Epithelial cell of proximal tubule (primary cell): ENCODE measurements around the gene RRAGB. TPM values are rescaled to one million over a fixed set of nuclear protein-coding genes. Genes with fewer than 3 reads are reported as not detected.

Source experiments
- DNase-seq: peaks from one replicate; pipeline ENCODE4 v3.0.0-alpha.2; 2011; ENCODE audit warnings: low read depth
- H3K4me3 ChIP-seq: 2 replicates; pipeline ENCODE4 v1.5.1; 2011; ENCODE audit warnings: low read depth, mild to moderate bottlenecking, low read length
- total RNA-seq: library from RNA; depleted of rRNA; stranded (reverse); fragments of >200 nt; gene quantifications from 2 replicates; pipeline ENCODE4 v1.2.3, GENCODE V29; 2015
- TF ChIP-seq, protein P1 (sequence below): conservative IDR thresholded peaks from 2 replicates; pipeline ENCODE4 v1.5.1; 2012; ENCODE audit warnings: low read depth, mild to moderate bottlenecking, low read length

RRAGB gene
- total RNA-seq, 1 donor from 2014 or later, result 6.2 TPM

DNA sequence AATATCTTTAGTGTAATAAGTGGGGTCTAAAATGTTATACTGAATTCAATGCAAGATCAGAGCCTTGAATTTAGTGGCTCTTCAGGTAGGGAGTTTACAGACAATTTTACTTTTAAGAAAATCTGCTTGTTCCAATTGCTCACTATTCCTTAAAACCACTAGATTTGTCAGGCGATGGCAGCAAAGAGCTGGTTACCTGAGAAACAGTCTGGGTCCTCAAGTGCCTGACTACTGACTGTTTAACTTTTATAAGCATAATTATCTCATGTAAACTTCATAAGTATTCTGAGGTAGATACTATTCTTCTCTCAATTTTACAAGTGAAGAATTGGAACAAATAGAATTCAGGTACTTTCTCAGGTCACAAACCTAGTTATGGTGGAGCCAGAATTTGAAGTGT is 84.3 kb downstream of the RRAGB start:
- H3K4me3 ChIP-seq, result no peak overlapping the region
- no peak for DNase-seq
- TF ChIP-seq, protein P1, sequence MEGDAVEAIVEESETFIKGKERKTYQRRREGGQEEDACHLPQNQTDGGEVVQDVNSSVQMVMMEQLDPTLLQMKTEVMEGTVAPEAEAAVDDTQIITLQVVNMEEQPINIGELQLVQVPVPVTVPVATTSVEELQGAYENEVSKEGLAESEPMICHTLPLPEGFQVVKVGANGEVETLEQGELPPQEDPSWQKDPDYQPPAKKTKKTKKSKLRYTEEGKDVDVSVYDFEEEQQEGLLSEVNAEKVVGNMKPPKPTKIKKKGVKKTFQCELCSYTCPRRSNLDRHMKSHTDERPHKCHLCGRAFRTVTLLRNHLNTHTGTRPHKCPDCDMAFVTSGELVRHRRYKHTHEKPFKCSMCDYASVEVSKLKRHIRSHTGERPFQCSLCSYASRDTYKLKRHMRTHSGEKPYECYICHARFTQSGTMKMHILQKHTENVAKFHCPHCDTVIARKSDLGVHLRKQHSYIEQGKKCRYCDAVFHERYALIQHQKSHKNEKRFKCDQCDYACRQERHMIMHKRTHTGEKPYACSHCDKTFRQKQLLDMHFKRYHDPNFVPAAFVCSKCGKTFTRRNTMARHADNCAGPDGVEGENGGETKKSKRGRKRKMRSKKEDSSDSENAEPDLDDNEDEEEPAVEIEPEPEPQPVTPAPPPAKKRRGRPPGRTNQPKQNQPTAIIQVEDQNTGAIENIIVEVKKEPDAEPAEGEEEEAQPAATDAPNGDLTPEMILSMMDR, result peak; percentile 35

Other genes with a start within 250 kb of the RRAGB start
- gene USP51, start 227.9 kb upstream of the RRAGB start, total RNA-seq, result 0.80 and 1.0 TPM in 2 replicates
- not detected in 2 replicates for gene FOXR2, start 94.3 kb upstream of the RRAGB start, total RNA-seq